ENCODE measurements around the gene NUDCD3. TPM values are rescaled to one million over a fixed set of nuclear protein-coding genes. Genes with fewer than 3 reads are reported as not detected.
A peak's percentile ranks its signal among the peaks of the same experiment; 100 is the strongest.

The NUDCD3 gene
- total and polyA plus RNA-seq, 4 donors: 20.8 to 111 (median 62.0) TPM

DNA sequence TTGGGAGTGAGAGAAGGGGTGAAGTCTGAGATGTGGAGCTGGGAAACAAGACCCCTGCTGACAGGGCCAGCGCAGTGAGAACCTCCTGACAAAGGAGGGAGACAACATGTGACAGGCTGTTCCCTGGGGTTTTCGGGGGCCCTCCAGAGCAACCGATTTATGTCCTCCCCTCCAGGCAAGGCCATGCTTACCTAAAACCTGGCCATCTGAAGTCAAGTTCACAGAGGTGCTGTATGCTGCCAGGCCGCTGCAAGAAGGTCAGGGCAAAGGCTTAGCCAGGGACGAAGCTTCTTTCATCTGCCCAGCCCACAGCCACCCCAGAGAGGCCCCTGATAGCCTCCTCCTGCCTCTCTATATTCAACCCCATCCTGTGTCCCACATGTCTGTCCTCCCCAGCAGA is 30.1 kb upstream of the NUDCD3 start:
- no peak for ATAC-seq (ENCODE audit: low FRiP score)
- H3K9me3 ChIP-seq (ENCODE audit: control insufficient read depth, low read length): no peaks in the 10 kb centered on the region
- no peak overlapping the region for H3K4me3 ChIP-seq (ENCODE audit: low read length in 2 of 2)
- H3K4me1 ChIP-seq (ENCODE audit: control insufficient read depth in 1 of 2, insufficient read depth in 2 of 2, low read length in 2 of 2): no peaks in the 10 kb centered on the region
- intact Hi-C loops (cut with DNase I): no loop called here
- no peak for DNase-seq
- no peak overlapping the region for H3K27ac ChIP-seq (ENCODE audit: low read depth in 1 of 2, low read length in 2 of 2)
- no peaks in the 10 kb centered on the region for H3K36me3 ChIP-seq (ENCODE audit: control insufficient read depth in 1 of 2, insufficient read depth in 2 of 2, low read length in 1 of 2)
- no peaks in the 10 kb centered on the region for H3K27me3 ChIP-seq (ENCODE audit: control insufficient read depth in 1 of 2, insufficient read depth in 2 of 2, low read length in 1 of 2)
- WGBS, 2 donors: 88 to 89% methylated on average over 5 of the region's 5 CpGs

GRCh38 chr7:44519546-44519945 is 29.1 kb upstream of the NUDCD3 start:
- H3K36me3 ChIP-seq (ENCODE audit: control insufficient read depth in 1 of 2, insufficient read depth in 2 of 2, low read length in 1 of 2): no peaks in the 10 kb centered on the region
- no peaks in the 10 kb centered on the region for H3K9me3 ChIP-seq (ENCODE audit: control insufficient read depth, low read length)
- DNase-seq: no peak
- intact Hi-C loops (cut with DNase I): no loop called here
- no peak overlapping the region for H3K4me3 ChIP-seq (ENCODE audit: low read length in 2 of 2)
- H3K27ac ChIP-seq (ENCODE audit: low read depth in 1 of 2, low read length in 2 of 2): no peak overlapping the region
- no peaks in the 10 kb centered on the region for H3K4me1 ChIP-seq (ENCODE audit: control insufficient read depth in 1 of 2, insufficient read depth in 2 of 2, low read length in 2 of 2)
- 58 to 64% methylated on average over 7 of the region's 7 CpGs for WGBS, 2 donors
- no peaks in the 10 kb centered on the region for H3K27me3 ChIP-seq (ENCODE audit: control insufficient read depth in 1 of 2, insufficient read depth in 2 of 2, low read length in 1 of 2)
- ATAC-seq (ENCODE audit: low FRiP score): no peak

DNA sequence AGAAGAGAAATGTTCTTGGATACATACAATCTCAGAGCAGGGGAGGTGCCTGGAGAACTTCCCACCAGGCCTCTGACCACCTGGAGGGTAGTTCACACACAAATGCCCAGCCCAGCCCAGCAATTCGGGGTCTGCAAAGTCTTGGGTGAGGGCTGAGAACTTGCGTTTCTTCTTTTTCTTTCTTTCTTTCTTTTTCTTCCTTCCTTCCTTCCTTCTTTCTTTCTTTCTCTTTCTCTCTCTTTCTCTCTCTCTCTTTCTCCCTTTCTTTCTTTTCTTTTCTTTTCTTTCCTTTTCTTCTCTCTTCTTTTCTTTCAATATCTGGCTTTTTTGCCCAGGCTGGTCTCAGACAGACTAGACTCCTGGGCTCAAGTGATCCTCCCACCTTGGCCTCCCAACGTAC is 28.3 kb upstream of the NUDCD3 start:
- ATAC-seq (ENCODE audit: low FRiP score) (no peak), DNase-seq (no peak)
- intact Hi-C loops (cut with DNase I): no loop called here
- Histone ChIP-seq H3K4me3 (ENCODE audit: low read length in 2 of 2) (no peak overlapping the region), H3K36me3 (ENCODE audit: control insufficient read depth in 1 of 2, insufficient read depth in 2 of 2, low read length in 1 of 2) (no peaks in the 10 kb centered on the region), H3K9me3 (ENCODE audit: control insufficient read depth, low read length) (no peaks in the 10 kb centered on the region), H3K4me1 (ENCODE audit: control insufficient read depth in 1 of 2, insufficient read depth in 2 of 2, low read length in 2 of 2) (no peaks in the 10 kb centered on the region), H3K27ac (ENCODE audit: low read depth in 1 of 2, low read length in 2 of 2) (no peak overlapping the region), H3K27me3 (ENCODE audit: control insufficient read depth in 1 of 2, insufficient read depth in 2 of 2, low read length in 1 of 2) (no peaks in the 10 kb centered on the region)
- 69 to 85% methylated on average over 3 of the region's 3 CpGs for WGBS, 2 donors

GRCh38 chr7:44517175-44517574 is 26.7 kb upstream of the NUDCD3 start:
- H3K27ac ChIP-seq (ENCODE audit: low read depth in 1 of 2, low read length in 2 of 2): no peak overlapping the region
- no peak overlapping the region for H3K4me3 ChIP-seq (ENCODE audit: low read length in 2 of 2)
- intact Hi-C loops (cut with DNase I): no loop called here
- H3K36me3 ChIP-seq (ENCODE audit: control insufficient read depth in 1 of 2, insufficient read depth in 2 of 2, low read length in 1 of 2): no peaks in the 10 kb centered on the region
- DNase-seq (no peak), ATAC-seq (ENCODE audit: low FRiP score) (no peak)
- no peaks in the 10 kb centered on the region for H3K27me3 ChIP-seq (ENCODE audit: control insufficient read depth in 1 of 2, insufficient read depth in 2 of 2, low read length in 1 of 2)
- 83 to 87% methylated on average over 8 of the region's 8 CpGs for WGBS, 2 donors
- H3K9me3 ChIP-seq (ENCODE audit: control insufficient read depth, low read length): no peaks in the 10 kb centered on the region
- no peaks in the 10 kb centered on the region for H3K4me1 ChIP-seq (ENCODE audit: control insufficient read depth in 1 of 2, insufficient read depth in 2 of 2, low read length in 2 of 2)

DNA sequence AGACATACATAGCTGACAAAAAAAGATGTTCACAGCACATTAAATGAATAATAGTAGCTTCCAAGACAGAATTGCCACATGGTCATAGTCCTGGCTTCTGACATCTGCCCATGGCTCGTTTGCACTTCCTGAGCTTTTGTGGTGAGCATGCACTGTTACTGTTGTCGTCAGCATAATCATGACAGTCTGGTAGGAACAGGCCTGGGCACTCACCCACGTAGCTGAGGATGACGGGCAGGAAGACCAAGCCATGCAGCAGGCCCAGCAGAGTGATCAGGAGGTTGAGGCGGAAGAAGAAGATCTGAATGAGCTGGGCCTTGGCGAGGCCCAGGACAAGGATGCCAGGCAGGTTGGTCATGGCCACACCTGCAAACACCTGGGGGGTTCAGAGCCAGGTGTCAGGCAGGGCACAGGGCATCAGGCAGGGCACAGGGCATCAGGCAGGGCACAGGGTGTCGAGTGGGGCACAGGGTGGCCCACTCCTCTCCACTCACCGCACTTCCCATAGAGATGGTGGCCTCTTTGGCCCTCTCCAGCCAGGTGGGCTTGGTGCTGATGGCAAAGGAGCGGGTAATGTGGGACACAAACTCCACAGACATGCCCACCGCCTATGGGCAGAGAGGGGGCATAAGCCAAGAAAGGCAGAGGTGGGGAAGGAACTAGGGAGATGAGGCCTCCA is 25.3 kb upstream of the NUDCD3 start:
- intact Hi-C loops (cut with DNase I): no loop called here
- peak; percentile 44 for ATAC-seq (ENCODE audit: low FRiP score)

DNA sequence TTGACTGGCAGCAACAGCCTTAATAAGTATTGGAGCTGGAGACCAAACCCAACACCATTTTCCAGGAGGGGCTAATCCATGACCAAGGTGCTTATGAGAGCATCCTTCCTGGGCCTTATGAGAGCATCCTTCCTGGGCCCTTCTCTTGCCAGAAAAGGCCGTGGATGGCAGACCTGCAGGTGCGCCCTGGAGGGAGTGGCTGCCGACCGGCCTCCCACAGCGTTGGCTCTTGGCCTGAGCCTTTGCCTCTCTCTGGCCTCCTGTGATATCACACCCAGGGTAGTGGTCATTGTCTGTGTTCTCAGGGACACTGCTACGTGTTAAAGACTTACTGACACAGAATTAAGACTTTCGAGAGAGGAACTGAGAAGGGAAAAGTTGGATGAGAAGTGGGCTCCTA is 22.3 kb upstream of the NUDCD3 start:
- Histone ChIP-seq H3K36me3 (ENCODE audit: control insufficient read depth in 1 of 2, insufficient read depth in 2 of 2, low read length in 1 of 2) (no peaks in the 10 kb centered on the region), H3K4me3 (ENCODE audit: low read length in 2 of 2) (no peak overlapping the region), H3K27ac (ENCODE audit: low read depth in 1 of 2, low read length in 2 of 2) (no peak overlapping the region), H3K4me1 (ENCODE audit: control insufficient read depth in 1 of 2, insufficient read depth in 2 of 2, low read length in 2 of 2) (no peaks in the 10 kb centered on the region), H3K27me3 (ENCODE audit: control insufficient read depth in 1 of 2, insufficient read depth in 2 of 2, low read length in 1 of 2) (no peaks in the 10 kb centered on the region), H3K9me3 (ENCODE audit: control insufficient read depth, low read length) (peaks cover 3% of the 10 kb centered on the region)
- WGBS, 2 donors: 91 to 93% methylated on average over 7 of the region's 7 CpGs
- intact Hi-C loops (cut with DNase I): no loop called here
- no peak for ATAC-seq (ENCODE audit: low FRiP score)
- no peak for DNase-seq

More for the DNA sequence above, 25.3 kb upstream of the NUDCD3 start:
- Histone ChIP-seq H3K36me3 (ENCODE audit: control insufficient read depth in 1 of 2, insufficient read depth in 2 of 2, low read length in 1 of 2) (no peaks in the 10 kb centered on the region), H3K27ac (ENCODE audit: low read depth in 1 of 2, low read length in 2 of 2) (no peak overlapping the region), H3K4me3 (ENCODE audit: low read length in 2 of 2) (no peak overlapping the region), H3K27me3 (ENCODE audit: control insufficient read depth in 1 of 2, insufficient read depth in 2 of 2, low read length in 1 of 2) (no peaks in the 10 kb centered on the region), H3K4me1 (ENCODE audit: control insufficient read depth in 1 of 2, insufficient read depth in 2 of 2, low read length in 2 of 2) (no peaks in the 10 kb centered on the region), H3K9me3 (ENCODE audit: control insufficient read depth, low read length) (no peaks in the 10 kb centered on the region)
- 79 to 82% methylated on average over 10 of the region's 10 CpGs for WGBS, 2 donors
- DNase-seq: no peak

DNA sequence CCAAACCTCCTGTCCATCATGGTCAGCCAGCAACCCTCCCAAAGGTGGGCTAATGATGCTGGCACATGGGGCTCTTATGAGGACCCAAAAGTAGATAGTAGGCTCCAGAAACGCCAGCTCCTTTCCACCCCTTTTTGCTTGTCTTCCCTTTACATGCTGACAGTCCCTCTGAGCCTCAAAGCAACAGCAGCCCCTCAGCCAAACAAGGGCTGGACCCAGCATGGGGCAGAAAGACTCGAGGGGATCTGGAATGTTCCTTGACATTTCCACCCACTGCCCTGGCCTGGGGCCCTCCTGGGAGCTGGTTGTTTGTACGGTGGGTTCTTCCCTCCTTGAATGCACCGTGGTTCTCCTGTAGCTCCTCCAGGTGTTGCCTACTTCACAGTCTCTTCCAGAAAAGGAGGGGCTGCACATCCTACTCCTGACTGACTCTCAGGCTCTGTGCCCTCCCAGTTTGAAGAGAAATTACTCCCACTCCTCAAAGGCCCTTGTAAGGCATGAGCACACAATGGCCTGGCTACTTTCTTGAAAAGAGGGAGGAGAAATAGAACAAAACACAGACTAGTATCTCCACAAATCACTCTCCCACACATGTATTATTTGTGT is 21.5 kb upstream of the NUDCD3 start:
- H3K36me3 ChIP-seq (ENCODE audit: control insufficient read depth in 1 of 2, insufficient read depth in 2 of 2, low read length in 1 of 2): no peaks in the 10 kb centered on the region
- DNase-seq (no peak), ATAC-seq (ENCODE audit: low FRiP score) (no peak)
- intact Hi-C loops (cut with DNase I): no loop called here
- no peaks in the 10 kb centered on the region for H3K4me1 ChIP-seq (ENCODE audit: control insufficient read depth in 1 of 2, insufficient read depth in 2 of 2, low read length in 2 of 2)
- no peaks in the 10 kb centered on the region for H3K27me3 ChIP-seq (ENCODE audit: control insufficient read depth in 1 of 2, insufficient read depth in 2 of 2, low read length in 1 of 2)
- H3K9me3 ChIP-seq (ENCODE audit: control insufficient read depth, low read length): peaks cover 3% of the 10 kb centered on the region
- no peak overlapping the region for H3K27ac ChIP-seq (ENCODE audit: low read depth in 1 of 2, low read length in 2 of 2)
- no peak overlapping the region for H3K4me3 ChIP-seq (ENCODE audit: low read length in 2 of 2)
- 34 to 51% methylated on average over 4 of the region's 4 CpGs for WGBS, 2 donors

DNA sequence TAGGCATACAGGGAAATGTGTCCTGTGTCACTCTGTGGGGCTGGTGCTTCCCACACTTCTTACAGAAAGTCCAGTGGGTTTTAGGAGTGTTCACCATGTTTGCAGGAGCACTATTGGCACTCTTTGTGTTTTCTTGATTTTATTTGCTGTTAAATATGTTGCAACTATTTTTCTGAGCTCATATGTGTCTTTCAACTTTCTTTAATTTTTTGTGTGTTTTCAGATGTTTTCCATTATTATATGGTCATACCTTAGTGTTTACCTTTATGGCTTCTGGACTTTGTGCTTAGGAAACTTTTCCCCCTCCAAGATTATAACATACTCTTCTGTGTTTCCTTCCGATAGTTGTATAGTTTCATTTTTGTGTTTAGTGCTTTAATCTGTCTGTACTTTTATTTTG is 20.8 kb upstream of the NUDCD3 start:
- Histone ChIP-seq H3K27me3 (ENCODE audit: control insufficient read depth in 1 of 2, insufficient read depth in 2 of 2, low read length in 1 of 2) (peaks cover 0 to 2% of the 10 kb centered on the region in 2 donors), H3K9me3 (ENCODE audit: control insufficient read depth, low read length) (peaks cover 3% of the 10 kb centered on the region), H3K4me1 (ENCODE audit: control insufficient read depth in 1 of 2, insufficient read depth in 2 of 2, low read length in 2 of 2) (no peaks in the 10 kb centered on the region), H3K27ac (ENCODE audit: low read depth in 1 of 2, low read length in 2 of 2) (no peak overlapping the region), H3K36me3 (ENCODE audit: control insufficient read depth in 1 of 2, insufficient read depth in 2 of 2, low read length in 1 of 2) (no peaks in the 10 kb centered on the region), H3K4me3 (ENCODE audit: low read length in 2 of 2) (no peak overlapping the region)
- 73 to 89% methylated on average over 1 of the region's 1 CpG for WGBS, 2 donors
- intact Hi-C loops (cut with DNase I): no loop called here
- ATAC-seq (ENCODE audit: low FRiP score) (no peak), DNase-seq (no peak)

DNA sequence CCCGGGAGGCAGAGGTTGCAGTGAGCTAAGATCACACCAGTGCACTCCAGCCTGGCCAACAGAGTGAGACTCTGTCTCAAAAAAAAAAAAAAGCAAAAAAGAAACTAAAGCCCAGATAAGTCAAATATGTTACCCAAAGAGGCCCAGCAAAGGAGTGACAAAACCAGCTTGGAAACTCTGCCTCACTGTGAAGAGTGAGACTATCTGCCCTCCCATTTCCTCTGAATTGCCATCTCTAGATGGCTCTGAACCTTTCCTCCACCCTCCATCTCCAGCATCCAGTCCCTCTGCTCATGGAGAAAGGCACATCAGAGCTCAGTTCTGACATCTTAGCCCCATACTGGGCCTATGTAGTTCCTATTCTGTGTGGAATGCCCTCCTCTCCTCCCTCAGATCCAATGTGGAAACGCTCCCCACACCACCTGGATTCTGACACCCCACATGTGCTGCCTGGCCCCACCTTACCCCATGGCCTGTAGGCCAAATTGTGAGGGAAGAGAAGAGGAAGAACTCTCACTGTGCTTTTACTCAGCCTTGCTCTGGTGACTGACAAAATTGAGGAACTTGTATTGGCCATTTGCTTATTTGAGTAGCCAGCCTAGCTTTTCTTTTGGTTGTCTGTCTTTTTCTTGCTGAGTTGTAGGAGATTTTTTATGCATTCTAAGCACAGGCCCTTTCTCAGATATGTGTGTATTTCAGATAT is 18.0 kb upstream of the NUDCD3 start:
- ATAC-seq (ENCODE audit: low FRiP score) (no peak), DNase-seq (no peak)
- intact Hi-C loops (cut with DNase I): no loop called here
- H3K4me3 ChIP-seq (ENCODE audit: low read length in 2 of 2): no peak overlapping the region
- no peaks in the 10 kb centered on the region for H3K36me3 ChIP-seq (ENCODE audit: control insufficient read depth in 1 of 2, insufficient read depth in 2 of 2, low read length in 1 of 2)
- peaks cover 3% of the 10 kb centered on the region for H3K9me3 ChIP-seq (ENCODE audit: control insufficient read depth, low read length)
- 60 to 65% methylated on average over 2 of the region's 2 CpGs for WGBS, 2 donors
- no peak overlapping the region for H3K27ac ChIP-seq (ENCODE audit: low read depth in 1 of 2, low read length in 2 of 2)
- H3K27me3 ChIP-seq (ENCODE audit: control insufficient read depth in 1 of 2, insufficient read depth in 2 of 2, low read length in 1 of 2): peaks cover 0 to 2% of the 10 kb centered on the region in 2 donors
- H3K4me1 ChIP-seq (ENCODE audit: control insufficient read depth in 1 of 2, insufficient read depth in 2 of 2, low read length in 2 of 2): no peaks in the 10 kb centered on the region
